ENCODE measurements around the gene SLC29A1. TPM values are rescaled to one million over a fixed set of nuclear protein-coding genes. Genes with fewer than 3 reads are reported as not detected.
A peak's percentile ranks its signal among the peaks of the same experiment; 100 is the strongest.
"Not testable (repeated sequence)": the region's sequence is repeated elsewhere in the genome, so short reads cannot be mapped to it uniquely, and the experiment has no call there.

SLC29A1 gene
- total RNA-seq, 1 experiment from 2014 or later, result 108 TPM

GRCh38 chr6:44179648-44180047, 43.7 kb upstream of the SLC29A1 start:
- intact Hi-C loops (cut with micrococcal nuclease; ENCODE audit: unreplicated experiment), result no loop called here
- no peaks in the 10 kb centered on the region for H3K27me3 ChIP-seq (replicated peaks; ENCODE audit: insufficient read depth, low read depth, low read length, poor library complexity)
- no peak overlapping the region for H3K27ac ChIP-seq (ENCODE audit: low read depth, low read length, poor library complexity, severe bottlenecking)
- H3K4me1 ChIP-seq (ENCODE audit: insufficient read depth, low read length, poor library complexity, severe bottlenecking), result no peaks in the 10 kb centered on the region
- H3K36me3 ChIP-seq (ENCODE audit: insufficient read depth, low read length, poor library complexity, severe bottlenecking), result no peaks in the 10 kb centered on the region
- H3K9me3 ChIP-seq (ENCODE audit: low read depth, low read length, poor library complexity, severe bottlenecking), result no peaks in the 10 kb centered on the region
- ChIA-PET POLR2A (ENCODE audit: low non-redundant PET) (no interaction called here), CTCF (no interaction called here)
- no TSS peak for BruUV-seq (replicated peaks)
- no peak overlapping the region for H3K4me3 ChIP-seq (ENCODE audit: low read depth, low read length, poor library complexity, severe bottlenecking)
- DNase-seq (ENCODE audit: low spot score), result no peak
- TF ChIP-seq CTCF (conservative IDR thresholded peaks at IDR 0.05; ENCODE audit: low read depth, low read length), result no peak
- TF ChIP-seq EZH2 (IDR thresholded peaks at IDR 0.05; ENCODE audit: borderline replicate concordance, low read depth, low read length, poor library complexity, severe bottlenecking), result no peak

- POLR2A ChIA-PET (ENCODE audit: low non-redundant PET), result interaction anchor here (0.6 kb wide), 1 partner anchor 66 kb away, joined by 7 read pairs; the partner anchor contains the start of gene HSP90AB1
- H3K4me3 ChIP-seq (ENCODE audit: low read depth, low read length, poor library complexity, severe bottlenecking), result no peak overlapping the region
- H3K27ac ChIP-seq (ENCODE audit: low read depth, low read length, poor library complexity, severe bottlenecking), result no peak overlapping the region
- TF ChIP-seq EZH2 (IDR thresholded peaks at IDR 0.05; ENCODE audit: borderline replicate concordance, low read depth, low read length, poor library complexity, severe bottlenecking), result no peak
- TF ChIP-seq CTCF (conservative IDR thresholded peaks at IDR 0.05; ENCODE audit: low read depth, low read length), result no peak
- DNase-seq (ENCODE audit: low spot score), result no peak
- H3K9me3 ChIP-seq (ENCODE audit: low read depth, low read length, poor library complexity, severe bottlenecking), result no peaks in the 10 kb centered on the region
- no peaks in the 10 kb centered on the region for H3K4me1 ChIP-seq (ENCODE audit: insufficient read depth, low read length, poor library complexity, severe bottlenecking)
- BruUV-seq (replicated peaks), result no TSS peak
- intact Hi-C loops (cut with micrococcal nuclease; ENCODE audit: unreplicated experiment), result no loop called here
- H3K27me3 ChIP-seq (replicated peaks; ENCODE audit: insufficient read depth, low read depth, low read length, poor library complexity), result no peaks in the 10 kb centered on the region
- CTCF ChIA-PET, result no interaction called here
- no peaks in the 10 kb centered on the region for H3K36me3 ChIP-seq (ENCODE audit: insufficient read depth, low read length, poor library complexity, severe bottlenecking)
These were observed 43.0 kb upstream of the SLC29A1 start for GRCh38 chr6:44180406-44180805.

GRCh38 chr6:44180886-44181285, 42.5 kb upstream of the SLC29A1 start:
- ChIA-PET POLR2A (ENCODE audit: low non-redundant PET) (interaction anchor here (0.6 kb wide), 1 partner anchor 66 kb away, joined by 7 read pairs; the partner anchor contains the start of gene HSP90AB1), CTCF (no interaction called here)
- no peaks in the 10 kb centered on the region for H3K36me3 ChIP-seq (ENCODE audit: insufficient read depth, low read length, poor library complexity, severe bottlenecking)
- BruUV-seq (replicated peaks), result no TSS peak
- no peak overlapping the region for H3K4me3 ChIP-seq (ENCODE audit: low read depth, low read length, poor library complexity, severe bottlenecking)
- TF ChIP-seq EZH2 (IDR thresholded peaks at IDR 0.05; ENCODE audit: borderline replicate concordance, low read depth, low read length, poor library complexity, severe bottlenecking) (no peak), CTCF (conservative IDR thresholded peaks at IDR 0.05; ENCODE audit: low read depth, low read length) (no peak)
- no peaks in the 10 kb centered on the region for H3K9me3 ChIP-seq (ENCODE audit: low read depth, low read length, poor library complexity, severe bottlenecking)
- H3K27me3 ChIP-seq (replicated peaks; ENCODE audit: insufficient read depth, low read depth, low read length, poor library complexity), result no peaks in the 10 kb centered on the region
- intact Hi-C loops (cut with micrococcal nuclease; ENCODE audit: unreplicated experiment), result no loop called here
- no peak overlapping the region for H3K27ac ChIP-seq (ENCODE audit: low read depth, low read length, poor library complexity, severe bottlenecking)
- no peaks in the 10 kb centered on the region for H3K4me1 ChIP-seq (ENCODE audit: insufficient read depth, low read length, poor library complexity, severe bottlenecking)
- peak; percentile 24 for DNase-seq (ENCODE audit: low spot score)

DNA sequence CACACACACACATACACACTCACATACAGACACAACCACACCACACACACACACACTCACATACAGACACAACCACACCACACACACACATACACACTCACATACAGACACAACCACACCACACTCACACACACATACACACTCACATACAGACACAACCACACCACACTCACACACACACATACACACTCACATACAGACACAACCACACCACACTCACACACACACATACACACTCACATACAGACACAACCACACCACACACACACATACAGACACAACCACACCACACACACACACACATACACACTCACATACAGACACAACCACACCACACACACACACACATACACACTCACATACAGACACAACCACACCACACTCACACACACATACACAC, 41.6 kb upstream of the SLC29A1 start:
- H3K9me3 ChIP-seq (ENCODE audit: low read depth, low read length, poor library complexity, severe bottlenecking); H3K4me3 ChIP-seq (ENCODE audit: low read depth, low read length, poor library complexity, severe bottlenecking); CTCF ChIA-PET; intact Hi-C loops (cut with micrococcal nuclease; ENCODE audit: unreplicated experiment); POLR2A ChIA-PET (ENCODE audit: low non-redundant PET); H3K4me1 ChIP-seq (ENCODE audit: insufficient read depth, low read length, poor library complexity, severe bottlenecking); H3K27ac ChIP-seq (ENCODE audit: low read depth, low read length, poor library complexity, severe bottlenecking); BruUV-seq (replicated peaks); DNase-seq (ENCODE audit: low spot score); H3K36me3 ChIP-seq (ENCODE audit: insufficient read depth, low read length, poor library complexity, severe bottlenecking); H3K27me3 ChIP-seq (replicated peaks; ENCODE audit: insufficient read depth, low read depth, low read length, poor library complexity): not testable (repeated sequence)

Data from A673 (cell line).